HEK293T (cell line): Measurements from ENCODE around the gene SLC35F6.

ENCODE experiments used
- CTCF ChIA-PET: fragments of 350-600 bp; formaldehyde crosslinking; extraction: SDS; loops from one replicate; lab custom pipeline; 2021; ENCODE audit warnings: antibody characterized with exemption, inconsistent platforms; lab: Yijun Ruan, JAX
- POLR2A ChIA-PET: fragments of 350-600 bp; formaldehyde crosslinking; extraction: SDS; loops from one replicate; lab custom pipeline; 2020; ENCODE audit warnings: antibody characterized with exemption, inconsistent platforms; lab: Yijun Ruan, JAX
- DNase-seq: peaks from one replicate; pipeline ENCODE4 v3.0.0; 2012; ENCODE audit warnings: mixed read lengths; ENCODE audit errors: extremely low spot score
- ARNT ChIP-seq: fragments of 450-650 bp; IDR thresholded peaks from 2 replicates; pipeline ENCODE4 v1.6.1; 2017; ENCODE audit warnings: mild to moderate bottlenecking
- BHLHE40 ChIP-seq: fragments of 450-650 bp; IDR thresholded peaks from 2 replicates; pipeline ENCODE4 v1.6.1; 2016; ENCODE audit warnings: mild to moderate bottlenecking, moderate library complexity, borderline replicate concordance
- CTBP1 ChIP-seq: fragments of 450-650 bp; IDR thresholded peaks from 2 replicates; pipeline ENCODE4 v1.6.1; 2016; ENCODE audit warnings: borderline replicate concordance
- ELF4 ChIP-seq: fragments of 450-650 bp; IDR thresholded peaks from 2 replicates; pipeline ENCODE4 v1.6.1; 2017; ENCODE audit warnings: antibody characterized with exemption
- FOXA1 ChIP-seq: fragments of 450-650 bp; IDR thresholded peaks from 2 replicates; pipeline ENCODE4 v1.6.1; 2016; ENCODE audit warnings: mild to moderate bottlenecking
- FOXK2 ChIP-seq: fragments of 450-650 bp; IDR thresholded peaks from 2 replicates; pipeline ENCODE4 v1.6.1; 2016; ENCODE audit warnings: mild to moderate bottlenecking
- FOXM1 ChIP-seq: fragments of 450-650 bp; IDR thresholded peaks from 2 replicates; pipeline ENCODE4 v1.6.1; 2017; ENCODE audit warnings: mild to moderate bottlenecking, borderline replicate concordance
- HDGF ChIP-seq: fragments of 450-650 bp; IDR thresholded peaks from 2 replicates; pipeline ENCODE4 v1.6.1; 2017; ENCODE audit warnings: antibody characterized with exemption, borderline replicate concordance
- L3MBTL2 ChIP-seq: fragments of 450-650 bp; conservative IDR thresholded peaks from 2 replicates; pipeline ENCODE4 v1.6.1; 2016; ENCODE audit warnings: mild to moderate bottlenecking
- LEF1 ChIP-seq: fragments of 450-650 bp; IDR thresholded peaks from 2 replicates; pipeline ENCODE4 v1.6.1; 2017; ENCODE audit warnings: mild to moderate bottlenecking, borderline replicate concordance
- NFRKB ChIP-seq: fragments of 450-650 bp; IDR thresholded peaks from 2 replicates; pipeline ENCODE4 v1.6.1; 2016; ENCODE audit warnings: mild to moderate bottlenecking, moderate library complexity
- SP1 ChIP-seq: fragments of 450-650 bp; IDR thresholded peaks from 2 replicates; pipeline ENCODE4 v1.6.1; 2017
- SUZ12 ChIP-seq: fragments of 450-650 bp; IDR thresholded peaks from 2 replicates; pipeline ENCODE4 v1.6.1; 2016; ENCODE audit warnings: mild to moderate bottlenecking
- TARDBP ChIP-seq: fragments of 450-650 bp; IDR thresholded peaks from 2 replicates; pipeline ENCODE4 v1.6.1; 2016
- ZNF384 ChIP-seq: fragments of 450-650 bp; IDR thresholded peaks from 2 replicates; pipeline ENCODE4 v1.6.1; 2016
- TF ChIP-seq, protein P1 (sequence below): fragments of 450-650 bp; IDR thresholded peaks from 2 replicates; pipeline ENCODE4 v1.6.1; 2016

The SLC35F6 gene

DNA sequence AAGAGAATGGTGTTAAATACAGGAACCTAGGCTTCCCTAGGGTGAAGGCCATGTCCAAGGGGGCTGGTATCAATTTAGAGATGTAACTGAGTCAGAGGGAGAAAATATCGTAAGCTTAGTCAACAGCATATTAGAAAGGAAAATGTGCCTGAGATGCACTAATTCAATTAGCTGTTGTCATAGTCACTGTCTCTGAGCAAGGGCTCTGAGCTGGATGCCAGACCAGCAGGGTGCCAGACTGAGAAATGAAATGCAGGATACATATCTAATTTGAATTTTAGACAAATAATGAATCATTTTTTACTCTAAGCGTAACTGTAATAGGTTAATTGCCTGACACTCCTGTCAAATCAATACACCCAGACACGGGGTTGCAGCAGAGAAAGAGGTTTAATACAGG is 11.4 kb upstream of the SLC35F6 start:
- ChIA-PET POLR2A (interaction anchor here (1.7 kb wide), 1 partner anchor 11 kb away, joined by 5 read pairs; no protein-coding TSS in a partner anchor), CTCF (no interaction called here)
- no peak for TF ChIP-seq NFRKB
- no peak for TF ChIP-seq SP1
- TF ChIP-seq BHLHE40 = no peak
- TF ChIP-seq TARDBP = no peak
- TF ChIP-seq HDGF = no peak
- no peak for TF ChIP-seq FOXK2
- no peak for TF ChIP-seq LEF1
- no peak for TF ChIP-seq ZNF384
- TF ChIP-seq L3MBTL2 = no peak
- no peak for TF ChIP-seq ELF4
- TF ChIP-seq CTBP1 = no peak
- TF ChIP-seq FOXA1 = no peak
- no peak for TF ChIP-seq ARNT
- DNase-seq = no peak

DNA sequence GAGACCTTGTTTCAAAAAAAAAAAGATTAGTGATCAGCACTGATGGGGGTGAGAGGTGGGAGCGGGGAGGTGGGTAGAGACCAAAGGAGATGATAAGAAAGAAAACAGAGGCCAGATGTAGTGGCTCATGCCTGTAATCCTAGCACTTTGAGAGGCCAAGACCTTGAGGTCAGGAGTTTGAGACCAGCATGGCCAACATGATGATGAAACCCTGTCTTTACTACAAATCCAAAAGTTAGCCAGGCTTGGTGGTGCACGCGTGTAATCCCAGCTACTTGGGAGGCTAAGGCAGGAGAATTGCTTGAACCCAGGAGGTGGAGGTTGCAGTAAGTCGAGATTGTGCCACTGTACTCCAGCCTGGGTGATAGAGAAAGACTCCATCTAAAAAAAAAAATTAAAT is 9.5 kb upstream of the SLC35F6 start:
- ChIA-PET CTCF (interaction anchor here (2.4 kb wide), 1 partner anchor 9 kb away, joined by 10 read pairs; no protein-coding TSS in a partner anchor), POLR2A (no interaction called here)
- TF ChIP-seq FOXK2 = no peak
- no peak for TF ChIP-seq BHLHE40
- no peak for TF ChIP-seq HDGF
- TF ChIP-seq L3MBTL2 = no peak
- DNase-seq = no peak

DNA sequence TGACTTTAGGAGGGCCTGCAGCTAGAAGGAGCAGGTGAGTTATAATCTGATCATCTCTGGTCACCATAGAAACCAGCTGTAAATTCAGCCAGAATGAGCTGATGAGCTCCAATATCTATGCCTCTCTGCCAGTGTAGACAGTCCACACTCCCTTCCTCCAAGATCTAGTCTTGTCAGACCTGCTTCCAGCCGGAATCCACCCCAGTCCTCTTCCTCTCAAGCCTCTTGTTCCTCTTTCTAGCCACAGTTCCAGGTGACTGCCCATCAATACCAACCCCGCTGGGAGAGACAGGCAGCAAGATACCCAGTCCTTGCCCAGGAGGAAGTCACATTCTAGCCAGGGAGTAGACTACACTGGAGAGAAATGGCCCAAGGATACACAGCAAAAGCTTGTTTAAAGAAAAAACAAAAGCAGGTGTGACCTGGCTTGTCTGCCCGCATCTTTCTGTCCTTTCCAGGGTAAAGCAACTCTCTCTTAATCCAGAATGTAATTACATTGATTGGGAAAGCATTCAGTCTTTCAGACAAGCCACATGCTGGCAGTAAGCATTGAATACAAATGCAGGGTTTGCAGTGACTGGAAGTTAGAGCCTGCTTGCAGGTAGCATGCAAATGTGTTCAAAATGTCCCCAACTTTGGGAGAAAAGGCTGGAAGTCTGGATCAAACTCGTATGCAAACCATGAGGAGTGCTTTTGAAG is 9.0 kb upstream of the SLC35F6 start:
- DNase-seq = no peak
- ChIA-PET POLR2A (no interaction called here), CTCF (interaction anchor here (2.4 kb wide), 1 partner anchor 9 kb away, joined by 10 read pairs; no protein-coding TSS in a partner anchor)
- TF ChIP-seq LEF1 = no peak
- no peak for TF ChIP-seq L3MBTL2
- TF ChIP-seq SP1 = no peak
- no peak for TF ChIP-seq HDGF
- TF ChIP-seq ZNF384 = no peak
- TF ChIP-seq SUZ12 = no peak
- TF ChIP-seq NFRKB = no peak
- no peak for TF ChIP-seq ARNT
- TF ChIP-seq FOXK2 = no peak
- no peak for TF ChIP-seq ELF4

DNA sequence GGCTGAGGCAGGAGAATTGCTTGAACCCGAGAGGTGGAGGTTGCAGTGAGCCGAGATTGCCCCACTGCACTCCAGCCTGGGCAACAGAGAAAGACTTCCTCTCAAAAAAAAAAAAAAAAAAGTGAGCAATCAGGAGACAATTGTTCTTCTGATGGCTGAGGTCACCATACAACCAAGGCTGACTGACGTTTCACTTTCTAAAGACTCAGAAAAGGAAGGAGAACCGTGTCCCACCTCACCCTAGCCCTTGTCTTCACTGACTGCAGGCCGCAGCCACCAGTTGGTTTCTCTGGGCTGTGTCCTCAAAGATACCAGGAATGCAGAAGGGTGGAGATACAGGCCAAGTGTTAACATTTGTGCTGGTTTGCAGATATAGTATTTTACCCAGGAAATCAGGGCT is 7.7 kb upstream of the SLC35F6 start:
- ChIA-PET CTCF (interaction anchor here (2.4 kb wide), 1 partner anchor 11 kb away, joined by 10 read pairs; no protein-coding TSS in a partner anchor), POLR2A (no interaction called here)
- no peak for DNase-seq
- no peak for TF ChIP-seq FOXA1
- TF ChIP-seq ARNT = no peak
- no peak for TF ChIP-seq FOXK2
- TF ChIP-seq ZNF384 = no peak
- no peak for TF ChIP-seq CTBP1
- no peak for TF ChIP-seq SP1
- no peak for TF ChIP-seq HDGF
- TF ChIP-seq L3MBTL2 = no peak
- no peak for TF ChIP-seq ELF4
- no peak for TF ChIP-seq TARDBP

DNA sequence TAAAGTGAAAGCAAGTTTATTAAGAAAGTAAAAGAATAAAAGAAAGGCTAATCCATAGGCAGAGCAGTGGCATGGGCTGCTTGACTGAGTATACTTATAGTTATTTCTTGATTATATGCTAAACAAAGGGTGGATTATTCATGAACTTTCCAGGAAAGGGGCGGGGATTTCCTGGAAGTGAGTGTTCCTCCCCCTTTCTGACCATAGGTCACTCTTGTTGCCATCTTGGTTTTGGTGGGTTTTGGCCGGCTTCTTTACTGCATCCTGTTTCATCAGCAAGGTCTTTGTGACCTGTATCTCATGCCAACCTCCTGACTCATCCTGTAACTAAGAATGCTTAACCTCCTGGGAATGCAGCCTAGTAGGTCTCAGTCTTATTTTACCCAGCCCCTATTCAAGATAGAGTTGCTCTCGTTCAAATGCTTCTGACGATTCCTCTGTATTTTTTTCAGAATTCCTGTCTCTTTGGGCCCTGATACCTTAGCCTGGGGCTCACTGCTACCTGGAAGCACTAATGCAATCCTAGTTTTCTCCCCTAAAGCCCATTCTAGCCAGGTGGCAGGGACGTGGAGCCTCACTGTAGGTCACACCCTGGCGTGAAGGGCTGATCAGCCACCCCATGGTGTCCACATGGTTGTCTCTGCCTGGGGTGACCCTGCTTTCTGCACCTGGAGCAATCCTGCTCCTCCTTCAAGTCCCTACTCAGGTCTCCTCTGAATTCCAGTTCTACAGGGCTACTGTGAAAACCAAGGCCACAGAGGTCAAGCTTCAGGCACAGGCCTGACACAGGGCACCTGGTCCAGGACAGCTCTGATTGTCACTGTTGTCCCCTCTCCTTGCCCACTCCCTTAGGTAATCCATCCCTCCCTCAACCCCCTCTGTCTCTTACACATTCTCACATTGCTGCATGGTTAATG is 6.0 kb upstream of the SLC35F6 start:
- POLR2A ChIA-PET = no interaction called here
- CTCF ChIA-PET = no interaction called here
- TF ChIP-seq, protein P1, sequence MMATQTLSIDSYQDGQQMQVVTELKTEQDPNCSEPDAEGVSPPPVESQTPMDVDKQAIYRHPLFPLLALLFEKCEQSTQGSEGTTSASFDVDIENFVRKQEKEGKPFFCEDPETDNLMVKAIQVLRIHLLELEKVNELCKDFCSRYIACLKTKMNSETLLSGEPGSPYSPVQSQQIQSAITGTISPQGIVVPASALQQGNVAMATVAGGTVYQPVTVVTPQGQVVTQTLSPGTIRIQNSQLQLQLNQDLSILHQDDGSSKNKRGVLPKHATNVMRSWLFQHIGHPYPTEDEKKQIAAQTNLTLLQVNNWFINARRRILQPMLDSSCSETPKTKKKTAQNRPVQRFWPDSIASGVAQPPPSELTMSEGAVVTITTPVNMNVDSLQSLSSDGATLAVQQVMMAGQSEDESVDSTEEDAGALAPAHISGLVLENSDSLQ = no peak
- TF ChIP-seq ELF4 (no peak), L3MBTL2 (no peak), TARDBP (no peak), SUZ12 (no peak)
- no peak for DNase-seq

DNA sequence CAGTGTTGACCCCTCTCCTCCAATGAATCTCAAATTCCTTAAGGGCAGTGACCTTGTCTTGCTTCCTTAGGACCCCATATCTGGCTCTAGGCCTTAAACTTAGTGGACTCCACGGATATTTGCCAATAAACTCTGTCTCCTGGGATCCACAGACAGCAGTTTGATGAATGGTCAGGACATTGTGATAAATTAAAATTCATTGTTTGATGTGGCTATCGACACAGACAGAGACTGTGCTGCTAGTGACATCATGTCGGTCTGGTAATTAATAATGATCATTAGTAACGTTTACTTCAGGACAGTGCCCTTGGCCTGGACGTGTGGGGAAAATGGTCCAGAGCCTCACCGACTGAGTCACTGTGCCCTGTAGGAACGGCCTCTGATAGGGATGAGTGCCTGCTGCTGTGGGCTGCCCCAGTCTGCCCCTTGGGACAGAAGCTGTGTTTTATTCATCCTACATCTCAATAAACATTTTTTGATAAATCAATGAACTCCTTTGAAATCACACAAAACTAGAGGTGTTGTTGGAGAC is 5.2 kb upstream of the SLC35F6 start:
- ChIA-PET CTCF (no interaction called here), POLR2A (no interaction called here)
- DNase-seq = no peak
- TF ChIP-seq ARNT = no peak
- no peak for TF ChIP-seq FOXM1
- no peak for TF ChIP-seq SUZ12
- no peak for TF ChIP-seq TARDBP
- no peak for TF ChIP-seq FOXK2
- TF ChIP-seq BHLHE40 = no peak
- TF ChIP-seq ELF4 = no peak
- TF ChIP-seq L3MBTL2 = no peak
- TF ChIP-seq HDGF = no peak
- TF ChIP-seq, protein P1 = no peak
- TF ChIP-seq FOXA1 = no peak
